Measurements from ENCODE around the gene BTBD1.

BTBD1 gene

GRCh38 chr15:83064859-83065258 lies 2.2 kb downstream of the BTBD1 start:
- no peak overlapping the region for H3K9ac ChIP-seq
- H3K27ac ChIP-seq: no peak overlapping the region
- H4K20me1 ChIP-seq (ENCODE audit: insufficient read depth): peaks cover 36% of the 10 kb centered on the region
- H3K79me2 ChIP-seq (ENCODE audit: insufficient read depth, low read depth): peaks cover 66% of the 10 kb centered on the region
- no peaks in the 10 kb centered on the region for H3K27me3 ChIP-seq (ENCODE audit: insufficient read depth, low read depth)
- TF ChIP-seq CTCF (conservative IDR thresholded peaks at IDR 0.05; ENCODE audit: low read depth, low read length): no peak
- no peak overlapping the region for H2AFZ ChIP-seq (ENCODE audit: low read depth)
- peak overlapping the region; percentile 87 for H3K4me2 ChIP-seq
- H3K4me3 ChIP-seq (IDR thresholded peaks at IDR 0.05; ENCODE audit: insufficient read depth, low read depth, low read length): no peak overlapping the region
- peaks cover 46% of the 10 kb centered on the region for H3K4me1 ChIP-seq (ENCODE audit: low read depth, poor library complexity, severe bottlenecking)
- no peaks in the 10 kb centered on the region for H3K36me3 ChIP-seq (ENCODE audit: insufficient read depth)

GRCh38 chr15:83063551-83063950 lies 3.5 kb downstream of the BTBD1 start:
- H3K4me3 ChIP-seq (IDR thresholded peaks at IDR 0.05; ENCODE audit: insufficient read depth, low read depth, low read length): no peak overlapping the region
- peaks cover 46% of the 10 kb centered on the region for H3K4me1 ChIP-seq (ENCODE audit: low read depth, poor library complexity, severe bottlenecking)
- peaks cover 79% of the 10 kb centered on the region for H3K79me2 ChIP-seq (ENCODE audit: insufficient read depth, low read depth)
- TF ChIP-seq CTCF (conservative IDR thresholded peaks at IDR 0.05; ENCODE audit: low read depth, low read length): no peak
- no peaks in the 10 kb centered on the region for H3K36me3 ChIP-seq (ENCODE audit: insufficient read depth)
- H3K4me2 ChIP-seq: peak overlapping the region; percentile 87
- H2AFZ ChIP-seq (ENCODE audit: low read depth): no peak overlapping the region
- H3K27me3 ChIP-seq (ENCODE audit: insufficient read depth, low read depth): no peaks in the 10 kb centered on the region
- no peak overlapping the region for H3K27ac ChIP-seq
- peaks cover 38% of the 10 kb centered on the region for H4K20me1 ChIP-seq (ENCODE audit: insufficient read depth)
- no peak overlapping the region for H3K9ac ChIP-seq

DNA sequence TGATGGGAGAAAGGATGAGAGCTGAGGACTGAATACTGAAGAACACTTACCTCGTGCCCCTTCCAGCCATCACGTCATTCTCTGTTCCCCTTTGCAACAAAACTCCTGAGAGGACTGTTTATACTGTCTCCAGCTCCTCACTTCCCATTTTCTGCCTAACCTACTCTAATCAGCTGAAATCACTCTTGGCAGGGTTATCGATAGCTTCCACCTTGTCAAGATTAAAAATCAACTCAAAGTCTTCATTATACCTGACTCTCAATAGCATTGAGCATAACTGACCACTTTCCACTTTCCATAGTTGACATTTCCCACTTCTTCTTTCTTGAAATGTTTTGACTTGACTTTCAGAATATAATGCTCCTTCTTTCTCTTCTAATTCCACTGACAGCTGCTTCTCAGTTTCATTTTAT lies 4.3 kb downstream of the BTBD1 start:
- peaks cover 42% of the 10 kb centered on the region for H4K20me1 ChIP-seq (ENCODE audit: insufficient read depth)
- H3K27ac ChIP-seq: no peak overlapping the region
- H3K9ac ChIP-seq: no peak overlapping the region
- H3K79me2 ChIP-seq (ENCODE audit: insufficient read depth, low read depth): peaks cover 87% of the 10 kb centered on the region
- no peak overlapping the region; the same call in 1 of the 2 replicates for H3K4me2 ChIP-seq
- no peaks in the 10 kb centered on the region for H3K36me3 ChIP-seq (ENCODE audit: insufficient read depth)
- H3K4me1 ChIP-seq (ENCODE audit: low read depth, poor library complexity, severe bottlenecking): peaks cover 44% of the 10 kb centered on the region
- H2AFZ ChIP-seq (ENCODE audit: low read depth): no peak overlapping the region
- H3K27me3 ChIP-seq (ENCODE audit: insufficient read depth, low read depth): no peaks in the 10 kb centered on the region
- no peak overlapping the region for H3K4me3 ChIP-seq (IDR thresholded peaks at IDR 0.05; ENCODE audit: insufficient read depth, low read depth, low read length)
- no peak for TF ChIP-seq CTCF (conservative IDR thresholded peaks at IDR 0.05; ENCODE audit: low read depth, low read length)

- Histone ChIP-seq H3K9ac (no peak overlapping the region), H3K27me3 (ENCODE audit: insufficient read depth, low read depth) (no peaks in the 10 kb centered on the region), H3K36me3 (ENCODE audit: insufficient read depth) (no peaks in the 10 kb centered on the region; the same call in 1 of the 2 replicates), H3K27ac (no peak overlapping the region), H4K20me1 (ENCODE audit: insufficient read depth) (peaks cover 47% of the 10 kb centered on the region), H3K79me2 (ENCODE audit: insufficient read depth, low read depth) (peaks cover 98% of the 10 kb centered on the region), H2AFZ (ENCODE audit: low read depth) (no peak overlapping the region), H3K4me1 (ENCODE audit: low read depth, poor library complexity, severe bottlenecking) (peaks cover 39% of the 10 kb centered on the region), H3K4me3 (IDR thresholded peaks at IDR 0.05; ENCODE audit: insufficient read depth, low read depth, low read length) (no peak overlapping the region), H3K4me2 (no peak overlapping the region)
- TF ChIP-seq CTCF (conservative IDR thresholded peaks at IDR 0.05; ENCODE audit: low read depth, low read length): no peak
Measured at GRCh38 chr15:83061680-83062079, 5.4 kb downstream of the BTBD1 start.
